GM12873 (cell line): ENCODE data around the gene DDB1.

ENCODE experiments used
- CTCF ChIP-seq: IDR thresholded peaks from 2 replicates; pipeline ENCODE4 v1.5.1; 2012; ENCODE audit warnings: low read depth, mild to moderate bottlenecking, moderate library complexity, low read length, control low read depth; ENCODE audit not compliant: insufficient read depth; ENCODE audit errors: missing control alignments

Gene DDB1

GRCh38 chr11:61332797-61333549 lies at the start of gene DDB1, which contains the start of gene TKFC:
DDB1 (minus strand) TSS chr11:61333105; CDS start chr11:61332968, 137 bp downstream.
TKFC (plus strand) TSS chr11:61333228; CDS start chr11:61334729, 1,501 bp downstream.
- no peak for TF ChIP-seq CTCF

- TF ChIP-seq CTCF, result no peak
Measured at GRCh38 chr11:61380884-61381283, 48.0 kb upstream of the DDB1 start.

- no peak for TF ChIP-seq CTCF
Measured at GRCh38 chr11:61378713-61379313, 45.9 kb upstream of the DDB1 start.

DNA sequence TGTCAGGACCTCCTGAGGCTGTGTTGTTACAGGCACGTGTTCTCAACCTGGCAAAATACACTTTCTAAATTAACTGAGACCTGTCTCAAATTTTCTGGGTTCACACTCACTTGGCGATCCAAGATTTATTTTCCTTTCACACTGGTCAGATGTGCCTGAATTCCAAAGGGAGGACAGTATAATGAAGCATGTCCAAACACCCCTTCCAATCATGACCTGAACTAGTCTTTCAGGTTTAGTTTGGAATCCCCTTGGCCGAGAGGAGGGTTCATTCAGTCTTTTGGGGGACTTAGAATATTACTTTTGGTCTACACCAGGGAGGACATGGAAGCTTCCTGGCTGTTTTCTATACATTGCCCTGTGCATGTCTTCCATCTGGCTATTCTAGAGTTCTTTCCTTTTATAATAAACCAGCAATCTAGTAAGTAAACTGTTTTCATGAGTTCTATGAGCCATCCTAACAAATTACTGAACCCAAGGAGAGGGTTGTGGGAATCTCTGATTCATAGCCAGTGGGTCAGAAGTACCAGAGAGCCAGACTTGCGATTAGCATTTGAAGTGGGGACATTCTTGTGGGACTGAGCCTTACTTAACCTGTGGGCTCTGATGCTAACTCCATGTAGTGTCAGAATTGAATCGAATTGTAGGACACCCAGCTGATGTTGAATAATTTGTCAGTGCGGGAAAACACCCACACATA lies 44.7 kb upstream of the DDB1 start:
- no peak for TF ChIP-seq CTCF

GRCh38 chr11:61375761-61376108 lies 42.8 kb upstream of the DDB1 start:
- no peak for TF ChIP-seq CTCF

DNA sequence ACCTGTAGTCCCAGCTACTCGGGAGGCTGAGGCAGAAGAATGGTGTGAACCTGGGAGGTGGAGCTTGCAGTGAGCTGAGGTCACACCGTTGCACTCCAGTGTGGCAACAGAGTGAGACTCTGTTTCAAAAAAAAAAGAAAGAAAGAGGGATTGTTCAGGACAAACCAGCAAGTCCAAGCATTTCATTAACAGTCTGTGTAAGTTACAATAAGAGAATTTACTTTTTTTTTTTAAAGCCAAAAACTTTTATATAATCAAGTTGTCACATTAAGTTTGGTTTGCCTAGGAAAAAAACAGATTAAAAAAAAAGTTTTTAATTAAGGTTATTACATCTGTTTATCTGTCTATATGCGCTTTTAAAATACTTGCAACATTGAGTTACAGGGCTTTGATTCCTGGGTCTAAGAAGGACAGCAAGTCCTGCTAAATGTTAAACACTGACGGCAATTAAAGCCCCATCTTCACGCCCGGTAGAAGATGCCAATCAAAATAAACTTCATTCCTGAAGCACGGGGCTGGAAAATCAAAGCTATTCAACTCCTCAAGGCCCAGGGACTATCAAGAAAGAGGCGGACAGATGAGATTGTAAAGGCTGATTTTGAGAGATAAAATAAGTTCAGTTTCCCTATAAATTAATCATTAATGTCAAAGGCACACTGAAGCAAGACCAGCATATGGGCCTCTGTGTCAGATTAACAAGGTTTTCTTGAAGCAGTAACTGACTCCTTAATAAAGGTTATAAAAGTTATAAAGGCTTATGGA lies 39.9 kb upstream of the DDB1 start:
- no peak for TF ChIP-seq CTCF

GRCh38 chr11:61370349-61371005 lies 37.6 kb upstream of the DDB1 start:
- no peak for TF ChIP-seq CTCF
